KMS-11 (cell line): ENCODE results near the gene EFNA3.

ENCODE experiments used
- H2AFZ ChIP-seq: fragments of 200-600 bp; sonication (generic); 2 replicates; pipeline ENCODE4 v1.6.1; 2016; ENCODE audit warnings: antibody characterized with exemption, mixed run types, low read depth
- H3K27ac ChIP-seq: fragments of 200-600 bp; sonication (generic); 2 replicates; pipeline ENCODE4 v1.6.1; 2016; ENCODE audit warnings: mild to moderate bottlenecking, mixed run types
- H3K27me3 ChIP-seq: fragments of 200-600 bp; sonication (generic); 2 replicates; pipeline ENCODE4 v1.6.1; 2017; ENCODE audit warnings: mild to moderate bottlenecking, low read depth, mixed run types, moderate library complexity; ENCODE audit not compliant: insufficient read depth
- H3K36me3 ChIP-seq: fragments of 200-600 bp; sonication (generic); 2 replicates; pipeline ENCODE4 v1.6.1; 2017; ENCODE audit warnings: mild to moderate bottlenecking, mixed run types; ENCODE audit not compliant: insufficient read depth
- H3K4me1 ChIP-seq: fragments of 200-600 bp; sonication (generic); 2 replicates; pipeline ENCODE4 v1.6.1; 2016; ENCODE audit warnings: mild to moderate bottlenecking, low read depth, mixed run types; ENCODE audit not compliant: poor library complexity, severe bottlenecking
- H3K4me2 ChIP-seq: fragments of 200-600 bp; sonication (generic); 2 replicates; pipeline ENCODE4 v1.7.0; 2016; ENCODE audit warnings: mild to moderate bottlenecking, mixed run types
- H3K4me3 ChIP-seq: fragments of 200-600 bp; sonication (generic); IDR thresholded peaks from 2 replicates; pipeline ENCODE4 v1.6.1; 2017; ENCODE audit warnings: low read depth, low read length, mixed read lengths; ENCODE audit not compliant: insufficient read depth
- H3K79me2 ChIP-seq: fragments of 200-600 bp; sonication (generic); 2 replicates; pipeline ENCODE4 v1.6.1; 2016; ENCODE audit warnings: low read depth, mixed run types; ENCODE audit not compliant: insufficient read depth
- H3K9ac ChIP-seq: fragments of 200-600 bp; sonication (generic); 2 replicates; pipeline ENCODE4 v1.6.1; 2016; ENCODE audit warnings: mild to moderate bottlenecking, mixed run types
- H4K20me1 ChIP-seq: fragments of 200-600 bp; sonication (generic); 2 replicates; pipeline ENCODE4 v1.6.1; 2016; ENCODE audit warnings: mild to moderate bottlenecking, mixed run types; ENCODE audit not compliant: insufficient read depth
- TF ChIP-seq, protein P1 (sequence below): fragments of 200-600 bp; sonication (generic); conservative IDR thresholded peaks from 2 replicates; pipeline ENCODE4 v1.6.1; 2017; ENCODE audit warnings: low read depth, mild to moderate bottlenecking, antibody characterized with exemption, low read length, moderate library complexity, mixed read lengths

Gene EFNA3

GRCh38 chr1:155044365-155044764 is 34.3 kb upstream of the EFNA3 start:
- no peaks in the 10 kb centered on the region; the same call in 1 of the 2 replicates for H3K27me3 ChIP-seq
- H3K79me2 ChIP-seq = no peaks in the 10 kb centered on the region
- H3K36me3 ChIP-seq = no peaks in the 10 kb centered on the region
- peak overlapping the region; percentile 4; the same call in 1 of the 2 replicates for H2AFZ ChIP-seq
- peaks cover 36% of the 10 kb centered on the region for H3K4me1 ChIP-seq
- H3K4me2 ChIP-seq = peak overlapping the region; percentile 1; the same call in 1 of the 2 replicates
- no peak overlapping the region for H3K4me3 ChIP-seq
- H3K9ac ChIP-seq = no peak overlapping the region
- TF ChIP-seq, protein P1, sequence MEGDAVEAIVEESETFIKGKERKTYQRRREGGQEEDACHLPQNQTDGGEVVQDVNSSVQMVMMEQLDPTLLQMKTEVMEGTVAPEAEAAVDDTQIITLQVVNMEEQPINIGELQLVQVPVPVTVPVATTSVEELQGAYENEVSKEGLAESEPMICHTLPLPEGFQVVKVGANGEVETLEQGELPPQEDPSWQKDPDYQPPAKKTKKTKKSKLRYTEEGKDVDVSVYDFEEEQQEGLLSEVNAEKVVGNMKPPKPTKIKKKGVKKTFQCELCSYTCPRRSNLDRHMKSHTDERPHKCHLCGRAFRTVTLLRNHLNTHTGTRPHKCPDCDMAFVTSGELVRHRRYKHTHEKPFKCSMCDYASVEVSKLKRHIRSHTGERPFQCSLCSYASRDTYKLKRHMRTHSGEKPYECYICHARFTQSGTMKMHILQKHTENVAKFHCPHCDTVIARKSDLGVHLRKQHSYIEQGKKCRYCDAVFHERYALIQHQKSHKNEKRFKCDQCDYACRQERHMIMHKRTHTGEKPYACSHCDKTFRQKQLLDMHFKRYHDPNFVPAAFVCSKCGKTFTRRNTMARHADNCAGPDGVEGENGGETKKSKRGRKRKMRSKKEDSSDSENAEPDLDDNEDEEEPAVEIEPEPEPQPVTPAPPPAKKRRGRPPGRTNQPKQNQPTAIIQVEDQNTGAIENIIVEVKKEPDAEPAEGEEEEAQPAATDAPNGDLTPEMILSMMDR = no peak
- no peak overlapping the region for H3K27ac ChIP-seq
- H4K20me1 ChIP-seq = no peaks in the 10 kb centered on the region

GRCh38 chr1:155044812-155045657 is 33.6 kb upstream of the EFNA3 start:
- TF ChIP-seq, protein P1 = peak; percentile 96
- Histone ChIP-seq H4K20me1 (no peaks in the 10 kb centered on the region), H3K27ac (no peak overlapping the region), H3K36me3 (no peaks in the 10 kb centered on the region), H3K4me2 (peak overlapping the region; percentile 1; the same call in 1 of the 2 replicates), H3K4me1 (peaks cover 43% of the 10 kb centered on the region), H3K79me2 (no peaks in the 10 kb centered on the region), H3K9ac (no peak overlapping the region), H2AFZ (peak overlapping the region; percentile 4; the same call in 1 of the 2 replicates), H3K4me3 (no peak overlapping the region), H3K27me3 (no peaks in the 10 kb centered on the region)

GRCh38 chr1:155048449-155049334 is 29.9 kb upstream of the EFNA3 start:
- Histone ChIP-seq H2AFZ (no peak overlapping the region), H3K27me3 (no peaks in the 10 kb centered on the region), H3K4me3 (no peak overlapping the region), H3K79me2 (peaks cover 13% of the 10 kb centered on the region; the same call in 1 of the 2 replicates), H4K20me1 (no peaks in the 10 kb centered on the region), H3K4me2 (no peak overlapping the region; the same call in 1 of the 2 replicates), H3K9ac (no peak overlapping the region), H3K36me3 (no peaks in the 10 kb centered on the region), H3K4me1 (peaks cover 60% of the 10 kb centered on the region), H3K27ac (no peak overlapping the region)
- TF ChIP-seq, protein P1 = no peak
